Measurements from ENCODE around the gene COL5A3.

DNA sequence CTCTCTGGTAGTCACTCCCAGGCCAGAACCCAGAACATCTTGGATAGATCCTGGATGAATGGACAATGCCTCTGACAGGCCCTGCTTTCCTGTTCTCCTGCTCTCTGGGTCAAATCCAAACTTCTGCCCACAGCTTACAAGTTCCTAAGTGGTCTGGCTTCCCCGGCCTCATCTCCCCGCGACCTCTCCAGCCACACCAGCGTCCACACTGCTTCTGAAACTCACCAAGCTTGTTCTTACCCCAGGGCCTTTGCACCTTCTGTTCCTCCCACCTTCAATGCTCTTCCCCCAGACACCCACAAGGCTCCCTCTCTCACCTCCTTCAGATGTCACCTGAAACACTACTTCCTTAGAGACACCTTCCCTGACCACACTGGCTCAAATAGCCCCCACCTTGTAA is 77.5 kb downstream of the COL5A3 start:
- TF ChIP-seq, protein P1, sequence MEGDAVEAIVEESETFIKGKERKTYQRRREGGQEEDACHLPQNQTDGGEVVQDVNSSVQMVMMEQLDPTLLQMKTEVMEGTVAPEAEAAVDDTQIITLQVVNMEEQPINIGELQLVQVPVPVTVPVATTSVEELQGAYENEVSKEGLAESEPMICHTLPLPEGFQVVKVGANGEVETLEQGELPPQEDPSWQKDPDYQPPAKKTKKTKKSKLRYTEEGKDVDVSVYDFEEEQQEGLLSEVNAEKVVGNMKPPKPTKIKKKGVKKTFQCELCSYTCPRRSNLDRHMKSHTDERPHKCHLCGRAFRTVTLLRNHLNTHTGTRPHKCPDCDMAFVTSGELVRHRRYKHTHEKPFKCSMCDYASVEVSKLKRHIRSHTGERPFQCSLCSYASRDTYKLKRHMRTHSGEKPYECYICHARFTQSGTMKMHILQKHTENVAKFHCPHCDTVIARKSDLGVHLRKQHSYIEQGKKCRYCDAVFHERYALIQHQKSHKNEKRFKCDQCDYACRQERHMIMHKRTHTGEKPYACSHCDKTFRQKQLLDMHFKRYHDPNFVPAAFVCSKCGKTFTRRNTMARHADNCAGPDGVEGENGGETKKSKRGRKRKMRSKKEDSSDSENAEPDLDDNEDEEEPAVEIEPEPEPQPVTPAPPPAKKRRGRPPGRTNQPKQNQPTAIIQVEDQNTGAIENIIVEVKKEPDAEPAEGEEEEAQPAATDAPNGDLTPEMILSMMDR (IDR thresholded peaks at IDR 0.05), result no peak
- no peak for TF ChIP-seq POLR2A (IDR thresholded peaks at IDR 0.05)
- no peak for TF ChIP-seq POLR2AphosphoS5 (IDR thresholded peaks at IDR 0.05)
- TF ChIP-seq EP300 (IDR thresholded peaks at IDR 0.05), result no peak

All from sigmoid colon (tissue), 4 donors.